Colonic mucosa (tissue), 4 donors: Measurements from ENCODE around the gene C1orf210. TPM values are rescaled to one million over a fixed set of nuclear protein-coding genes. Genes with fewer than 3 reads are reported as not detected.
A peak's percentile ranks its signal among the peaks of the same experiment; 100 is the strongest.

ENCODE experiments used
- DNase-seq: peaks from one replicate; pipeline ENCODE4 v3.0.0-alpha.2; 2020
- H3K27ac ChIP-seq: fragments of 200-600 bp; one replicate; pipeline ENCODE4 v1.8.0; 2021
- H3K27me3 ChIP-seq: fragments of 200-600 bp; one replicate; pipeline ENCODE4 v1.8.0; 2021
- H3K36me3 ChIP-seq: fragments of 200-600 bp; one replicate; pipeline ENCODE4 v1.8.0; 2021
- H3K4me1 ChIP-seq: fragments of 200-600 bp; one replicate; pipeline ENCODE4 v1.8.0; 2021; ENCODE audit warnings: mild to moderate bottlenecking
- H3K4me3 ChIP-seq: fragments of 200-600 bp; one replicate; pipeline ENCODE4 v1.8.0; 2021
- H3K9ac ChIP-seq, 2 donors: one replicate each; pipeline ENCODE4 v1.7.0; 2013; ENCODE audit warnings: control low read depth in 2 of 2, low read depth in 2 of 2, low read length in 2 of 2
- H3K9me3 ChIP-seq: fragments of 200-600 bp; one replicate; pipeline ENCODE4 v1.8.0; 2021
- CTCF ChIP-seq: fragments of 200-600 bp; IDR thresholded peaks from one replicate; pipeline ENCODE4 v1.8.0; 2022; ENCODE audit warnings: antibody characterized with exemption, mild to moderate bottlenecking
- intact Hi-C: fragments of 100-400 bp; cut with DNase I; formaldehyde crosslinking; loops from one replicate; pipeline ENCODE4 v1.14.1; 2022
- total RNA-seq, 2 donors: library from RNA; stranded (reverse); fragmentation: NEBNext Ultra II Directional in 1 of 2; extraction: Animal tissue kit (Norgen Biotek cat#: 25700) in 1 of 2; gene quantifications; one replicate each; pipeline ENCODE4 v1.2.1, GENCODE V29; 2021
- donor health status: healthy.
- donor health status: DM: no; HTN: no; CAD: no.
- donor health status: DM: no; HTN: no; CAD: no.

C1orf210 gene
- total RNA-seq, result 10 to 100 TPM; 67.4 to 94.3 TPM

- Histone ChIP-seq H3K36me3 (no peaks in the 10 kb centered on the region), H3K27ac (peak within 1 kb of the TSS; percentile 85), H3K4me1 (no peaks in the 10 kb centered on the region), H3K4me3 (peak within 1 kb of the TSS; percentile 36), H3K9ac (peak within 1 kb of the TSS; percentile 65 to 93), H3K27me3 (no peaks in the 10 kb centered on the region), H3K9me3 (no peaks in the 10 kb centered on the region)
- peak; percentile 28 for TF ChIP-seq CTCF
- intact Hi-C loops, result no loop called here
- peak; percentile 95 for DNase-seq
Observed at GRCh38 chr1:43285269-43285990, at the start of gene C1orf210. Gene C1orf210, minus strand, starts transcription at chr1:43285581. Its CDS starts 2,311 bp downstream, at chr1:43283270.

GRCh38 chr1:43334453-43335205, 49.2 kb upstream of the C1orf210 start:
- no peak overlapping the region for H3K9ac ChIP-seq
- intact Hi-C loops, result no loop called here
- no peak for DNase-seq
- H3K9me3 ChIP-seq, result no peaks in the 10 kb centered on the region
- no peaks in the 10 kb centered on the region for H3K36me3 ChIP-seq
- H3K4me1 ChIP-seq, result no peaks in the 10 kb centered on the region
- no peak for TF ChIP-seq CTCF
- no peaks in the 10 kb centered on the region for H3K27me3 ChIP-seq
- H3K4me3 ChIP-seq, result no peak overlapping the region
- H3K27ac ChIP-seq, result no peak overlapping the region

GRCh38 chr1:43331688-43332087, 46.3 kb upstream of the C1orf210 start:
- H3K9ac ChIP-seq, result no peak overlapping the region
- H3K4me3 ChIP-seq, result no peak overlapping the region
- H3K36me3 ChIP-seq, result no peaks in the 10 kb centered on the region
- H3K9me3 ChIP-seq, result no peaks in the 10 kb centered on the region
- H3K27ac ChIP-seq, result no peak overlapping the region
- no peaks in the 10 kb centered on the region for H3K4me1 ChIP-seq
- no peak for TF ChIP-seq CTCF
- DNase-seq, result no peak
- no peaks in the 10 kb centered on the region for H3K27me3 ChIP-seq
- intact Hi-C loops, result no loop called here

GRCh38 chr1:43329995-43330751, 44.8 kb upstream of the C1orf210 start:
- H3K36me3 ChIP-seq, result no peaks in the 10 kb centered on the region
- H3K9me3 ChIP-seq, result no peaks in the 10 kb centered on the region
- no peak overlapping the region for H3K27ac ChIP-seq
- no peaks in the 10 kb centered on the region for H3K27me3 ChIP-seq
- H3K4me1 ChIP-seq, result no peaks in the 10 kb centered on the region
- no peak for DNase-seq
- no peak overlapping the region for H3K9ac ChIP-seq
- no peak for TF ChIP-seq CTCF
- intact Hi-C loops, result no loop called here
- no peak overlapping the region for H3K4me3 ChIP-seq

GRCh38 chr1:43327549-43328292, 42.3 kb upstream of the C1orf210 start:
- Histone ChIP-seq H3K27me3 (no peaks in the 10 kb centered on the region), H3K4me3 (no peak overlapping the region), H3K36me3 (no peaks in the 10 kb centered on the region), H3K27ac (no peak overlapping the region), H3K9me3 (no peaks in the 10 kb centered on the region), H3K4me1 (no peaks in the 10 kb centered on the region), H3K9ac (no peak overlapping the region)
- TF ChIP-seq CTCF, result no peak
- intact Hi-C loops, result no loop called here
- DNase-seq, result no peak
